ENCODE measurements around the gene ANGEL2. TPM values are rescaled to one million over a fixed set of nuclear protein-coding genes. Genes with fewer than 3 reads are reported as not detected.

Gene ANGEL2
- total and polyA plus RNA-seq, 2 experiments from 2014 or later = 15.2 to 49.6 TPM

DNA sequence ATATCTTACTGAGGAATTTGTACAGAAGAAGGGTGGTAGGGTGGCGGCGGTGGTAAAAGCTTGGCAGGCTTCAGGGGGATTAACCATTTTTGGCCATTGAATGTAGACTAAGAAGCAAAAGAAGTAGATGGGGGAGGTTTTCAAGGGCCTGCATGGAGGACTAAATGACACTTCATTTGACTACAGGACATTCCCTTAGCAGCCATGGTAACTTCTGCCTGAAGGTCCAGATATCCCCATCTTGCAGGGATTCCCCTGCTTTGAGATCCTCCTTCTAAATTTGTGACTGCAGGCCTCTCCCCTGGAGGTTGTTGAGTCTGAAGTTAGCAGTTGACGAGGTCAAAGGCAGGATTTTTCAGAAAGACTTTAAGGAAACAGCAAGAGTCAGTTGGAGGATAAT lies 60.6 kb downstream of the ANGEL2 start:
- Histone ChIP-seq H3K4me2 (peak overlapping the region; percentile 85), H3K4me3 (peak overlapping the region; percentile 34), H2AFZ (no peak overlapping the region), H3K79me2 (replicated peaks; ENCODE audit: insufficient read depth) (peaks cover 93% of the 10 kb centered on the region), H4K20me1 (replicated peaks; ENCODE audit: insufficient read depth) (peaks cover 78% of the 10 kb centered on the region), H3K27ac (ENCODE audit: low read depth) (peak overlapping the region; percentile 85), H3F3A (replicated peaks; ENCODE audit: low read depth) (peaks cover 60% of the 10 kb centered on the region), H3K36me3 (ENCODE audit: insufficient read depth) (peaks cover 81% of the 10 kb centered on the region), H3K4me1 (ENCODE audit: insufficient read depth) (peaks cover 71% of the 10 kb centered on the region), H3K27me3 (ENCODE audit: insufficient read depth) (no peaks in the 10 kb centered on the region), H3K9me2 (ENCODE audit: insufficient read depth) (no peaks in the 10 kb centered on the region; the same call in 1 of the 2 replicates)
- ATAC-seq (no peak), DNase-seq (ENCODE audit: low spot score) (no peak)
- peaks cover 90% of the 10 kb centered on the region for H3K36me3 Mint-ChIP-seq (ENCODE audit: low read depth)
- no peaks in the 10 kb centered on the region; the same call in 2 of the 3 replicates for H3K9me3 Mint-ChIP-seq
- TF ChIP-seq, protein P1, sequence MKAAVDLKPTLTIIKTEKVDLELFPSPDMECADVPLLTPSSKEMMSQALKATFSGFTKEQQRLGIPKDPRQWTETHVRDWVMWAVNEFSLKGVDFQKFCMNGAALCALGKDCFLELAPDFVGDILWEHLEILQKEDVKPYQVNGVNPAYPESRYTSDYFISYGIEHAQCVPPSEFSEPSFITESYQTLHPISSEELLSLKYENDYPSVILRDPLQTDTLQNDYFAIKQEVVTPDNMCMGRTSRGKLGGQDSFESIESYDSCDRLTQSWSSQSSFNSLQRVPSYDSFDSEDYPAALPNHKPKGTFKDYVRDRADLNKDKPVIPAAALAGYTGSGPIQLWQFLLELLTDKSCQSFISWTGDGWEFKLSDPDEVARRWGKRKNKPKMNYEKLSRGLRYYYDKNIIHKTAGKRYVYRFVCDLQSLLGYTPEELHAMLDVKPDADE (IDR thresholded peaks at IDR 0.05) = no peak
- TF ChIP-seq ZNF114 (CRISPR knock-in tag; IDR thresholded peaks at IDR 0.05) (no peak), ZNF331 (CRISPR knock-in tag; IDR thresholded peaks at IDR 0.05; ENCODE audit: low read depth) (no peak), NANOG (IDR thresholded peaks at IDR 0.05; ENCODE audit: borderline replicate concordance) (no peak), EZH2 (IDR thresholded peaks at IDR 0.05; ENCODE audit: low read depth, unreplicated experiment) (no peak), CREB1 (CRISPR knock-in tag; IDR thresholded peaks at IDR 0.05; ENCODE audit: low read depth) (no peak), POLR2AphosphoS5 (IDR thresholded peaks at IDR 0.05; ENCODE audit: low read depth) (no peak; the same call in 1 of the 2 replicates), STAT1 (IDR thresholded peaks at IDR 0.05; ENCODE audit: unreplicated experiment) (no peak), JUNB (IDR thresholded peaks at IDR 0.05; ENCODE audit: unreplicated experiment) (no peak), ZNF462 (CRISPR knock-in tag; IDR thresholded peaks at IDR 0.05) (no peak), EZH2phosphoT487 (IDR thresholded peaks at IDR 0.05; ENCODE audit: unreplicated experiment) (no peak), REST (IDR thresholded peaks at IDR 0.05; ENCODE audit: unreplicated experiment) (no peak)
- TF ChIP-seq, protein P2, sequence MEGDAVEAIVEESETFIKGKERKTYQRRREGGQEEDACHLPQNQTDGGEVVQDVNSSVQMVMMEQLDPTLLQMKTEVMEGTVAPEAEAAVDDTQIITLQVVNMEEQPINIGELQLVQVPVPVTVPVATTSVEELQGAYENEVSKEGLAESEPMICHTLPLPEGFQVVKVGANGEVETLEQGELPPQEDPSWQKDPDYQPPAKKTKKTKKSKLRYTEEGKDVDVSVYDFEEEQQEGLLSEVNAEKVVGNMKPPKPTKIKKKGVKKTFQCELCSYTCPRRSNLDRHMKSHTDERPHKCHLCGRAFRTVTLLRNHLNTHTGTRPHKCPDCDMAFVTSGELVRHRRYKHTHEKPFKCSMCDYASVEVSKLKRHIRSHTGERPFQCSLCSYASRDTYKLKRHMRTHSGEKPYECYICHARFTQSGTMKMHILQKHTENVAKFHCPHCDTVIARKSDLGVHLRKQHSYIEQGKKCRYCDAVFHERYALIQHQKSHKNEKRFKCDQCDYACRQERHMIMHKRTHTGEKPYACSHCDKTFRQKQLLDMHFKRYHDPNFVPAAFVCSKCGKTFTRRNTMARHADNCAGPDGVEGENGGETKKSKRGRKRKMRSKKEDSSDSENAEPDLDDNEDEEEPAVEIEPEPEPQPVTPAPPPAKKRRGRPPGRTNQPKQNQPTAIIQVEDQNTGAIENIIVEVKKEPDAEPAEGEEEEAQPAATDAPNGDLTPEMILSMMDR (conservative IDR thresholded peaks at IDR 0.05; ENCODE audit: low read depth in 2 of 2) = no peak
- peaks cover 30% of the 10 kb centered on the region for H3K27me3 Mint-ChIP-seq (ENCODE audit: insufficient read depth, low read depth, poor library complexity)
- H3K4me1 Mint-ChIP-seq = peaks cover 66% of the 10 kb centered on the region
- peak overlapping the region; percentile 57 for H3K27ac Mint-ChIP-seq
- H3K4me3 Mint-ChIP-seq = peak overlapping the region; percentile 80; the same call in 2 of the 3 replicates
